ENCODE measurements around the gene C6orf132. TPM values are rescaled to one million over a fixed set of nuclear protein-coding genes. Genes with fewer than 3 reads are reported as not detected.

The C6orf132 gene
- total and polyA plus RNA-seq, 2 of the 8 experiments (the other 6 are each of a cell fraction or from before 2014, with no cell fraction given), result 31.5 to 64.0 TPM

DNA sequence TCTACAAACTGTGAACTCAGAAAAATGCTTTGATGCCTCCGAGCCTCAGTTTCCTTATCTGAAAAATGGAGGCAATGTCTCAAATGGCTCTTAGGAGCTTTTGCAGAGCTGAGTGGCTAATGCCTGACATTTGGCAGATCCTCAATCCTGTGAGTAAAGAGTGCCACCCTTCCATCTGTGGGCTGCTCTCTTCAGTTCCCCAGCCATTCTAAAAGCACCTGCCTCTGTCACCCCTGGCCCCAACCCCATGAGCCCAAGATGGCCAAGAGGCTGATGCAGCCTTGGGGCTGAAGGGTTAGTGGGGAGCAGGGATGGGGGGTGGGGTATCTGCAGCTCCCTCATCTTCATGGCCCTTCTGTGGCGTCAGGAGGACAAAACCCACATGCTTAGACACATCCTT, 16.2 kb upstream of the C6orf132 start:
- H3K9ac ChIP-seq (replicated peaks in 1 of 4; ENCODE audit: extremely low read depth in 1 of 4, low read depth in 3 of 4, low read length in 3 of 4), result no peak overlapping the region
- H2AK5ac ChIP-seq (ENCODE audit: low read depth, low read length), result no peak overlapping the region
- CTCF ChIA-PET (ENCODE audit: partially characterized antibody), result interaction anchor here (1.0 to 3.0 kb wide), 5 partner anchors 16 to 63 kb away, joined by 3 to 12 read pairs (median 3); partner anchors contain the start of gene C6orf132

More for the DNA sequence above, 16.2 kb upstream of the C6orf132 start:
- Histone ChIP-seq H3K18ac (ENCODE audit: extremely low read depth, low read length) (no peak overlapping the region), H3K9me3 (ENCODE audit: insufficient read depth in 2 of 2, low read depth in 1 of 2, low read length in 1 of 2) (no peaks in the 10 kb centered on the region), H3K4me1 (replicated peaks in 1 of 4; ENCODE audit: control insufficient read depth in 3 of 4, insufficient read depth in 4 of 4, low read length in 3 of 4) (peaks cover 0 to 15% (median 9%) of the 10 kb centered on the region in 4 experiments), H3K56ac (replicated peaks; ENCODE audit: insufficient read length, low read depth, low read length) (no peak overlapping the region), H3K14ac (ENCODE audit: insufficient read length) (no peak overlapping the region), H2AFZ (ENCODE audit: low read length) (no peak overlapping the region), H3K4ac (replicated peaks; ENCODE audit: insufficient read length, low read depth, low read length) (no peak overlapping the region), H3K27me3 (replicated peaks in 1 of 4; ENCODE audit: control insufficient read depth in 3 of 4, extremely low read depth in 1 of 4, insufficient read depth in 3 of 4, low read length in 3 of 4) (peaks cover 0 to 3% (median 0%) of the 10 kb centered on the region in 4 experiments; a peak in 3 of 7 replicates), H3K79me1 (ENCODE audit: low read depth, low read length) (no peaks in the 10 kb centered on the region), H3K23ac (ENCODE audit: insufficient read length) (no peak overlapping the region), H3K4me2 (ENCODE audit: insufficient read depth in 1 of 2, low read depth in 2 of 2, low read length in 2 of 2) (no peak overlapping the region), H3K27ac (ENCODE audit: low read depth, low read length) (no peak overlapping the region), H3K23me2 (ENCODE audit: low read depth, low read length) (no peaks in the 10 kb centered on the region), H4K5ac (ENCODE audit: insufficient read length, low read depth, low read length) (no peak overlapping the region), H3K4me3 (ENCODE audit: extremely low read depth in 1 of 4, insufficient read depth in 2 of 4, low read depth in 3 of 4, low read length in 4 of 4) (no peak overlapping the region), H3K79me2 (ENCODE audit: control insufficient read depth in 1 of 2, insufficient read depth in 2 of 2, low read length in 2 of 2) (no peaks in the 10 kb centered on the region), H2BK15ac (ENCODE audit: low read length) (0 out of 2 replicates have a peak overlapping the region, but pooled peaks have one; percentile 47), H3K36me3 (ENCODE audit: control insufficient read depth in 2 of 4, insufficient read depth in 4 of 4, low read length in 3 of 4) (no peaks in the 10 kb centered on the region), H2BK120ac (replicated peaks; ENCODE audit: low read depth, low read length) (no peak overlapping the region), H2BK12ac (ENCODE audit: low read depth, low read length) (no peak overlapping the region), H4K20me1 (replicated peaks in 1 of 2; ENCODE audit: control insufficient read depth in 1 of 2, insufficient read depth in 2 of 2, low read length in 2 of 2) (no peaks in the 10 kb centered on the region), H4K91ac (replicated peaks; ENCODE audit: insufficient read length, low read length) (no peak overlapping the region), H2BK20ac (ENCODE audit: low read length) (no peak overlapping the region), H2BK5ac (ENCODE audit: low read depth, low read length) (no peak overlapping the region), H4K8ac (ENCODE audit: extremely low read depth, insufficient read depth, low read length) (no peak overlapping the region)
- FAIRE-seq, result no peak
- WGBS, 2 experiments (ENCODE audit: extremely low coverage in 1 of 2, insufficient coverage in 1 of 2, insufficient read length in 1 of 2, insufficient replicate concordance in 2 of 2, low coverage in 1 of 2, low lambda C conversion rate in 2 of 2, missing lambda C conversion rate in 1 of 2), result 76% methylated on average over 2 of the region's 2 CpGs; no CpG with 5 or more reads in 1 of the 2 experiments
- no peak for DNase-seq (ENCODE audit: low read depth in 1 of 2, low spot score in 2 of 2)
- TF ChIP-seq, protein P1, sequence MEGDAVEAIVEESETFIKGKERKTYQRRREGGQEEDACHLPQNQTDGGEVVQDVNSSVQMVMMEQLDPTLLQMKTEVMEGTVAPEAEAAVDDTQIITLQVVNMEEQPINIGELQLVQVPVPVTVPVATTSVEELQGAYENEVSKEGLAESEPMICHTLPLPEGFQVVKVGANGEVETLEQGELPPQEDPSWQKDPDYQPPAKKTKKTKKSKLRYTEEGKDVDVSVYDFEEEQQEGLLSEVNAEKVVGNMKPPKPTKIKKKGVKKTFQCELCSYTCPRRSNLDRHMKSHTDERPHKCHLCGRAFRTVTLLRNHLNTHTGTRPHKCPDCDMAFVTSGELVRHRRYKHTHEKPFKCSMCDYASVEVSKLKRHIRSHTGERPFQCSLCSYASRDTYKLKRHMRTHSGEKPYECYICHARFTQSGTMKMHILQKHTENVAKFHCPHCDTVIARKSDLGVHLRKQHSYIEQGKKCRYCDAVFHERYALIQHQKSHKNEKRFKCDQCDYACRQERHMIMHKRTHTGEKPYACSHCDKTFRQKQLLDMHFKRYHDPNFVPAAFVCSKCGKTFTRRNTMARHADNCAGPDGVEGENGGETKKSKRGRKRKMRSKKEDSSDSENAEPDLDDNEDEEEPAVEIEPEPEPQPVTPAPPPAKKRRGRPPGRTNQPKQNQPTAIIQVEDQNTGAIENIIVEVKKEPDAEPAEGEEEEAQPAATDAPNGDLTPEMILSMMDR (IDR thresholded peaks at IDR 0.05; ENCODE audit: control extremely low read depth in 1 of 3, insufficient read depth in 1 of 3, low read depth in 1 of 3, low read length in 3 of 3), result no peak
- no peak for TF ChIP-seq RBBP5 (IDR thresholded peaks at IDR 0.05; ENCODE audit: borderline replicate concordance, low read depth, low read length)
- no peak for TF ChIP-seq RNF2 (IDR thresholded peaks at IDR 0.05; ENCODE audit: borderline replicate concordance, low read depth, low read length, missing control alignments, poor library complexity, severe bottlenecking)
- TF ChIP-seq, protein P2, sequence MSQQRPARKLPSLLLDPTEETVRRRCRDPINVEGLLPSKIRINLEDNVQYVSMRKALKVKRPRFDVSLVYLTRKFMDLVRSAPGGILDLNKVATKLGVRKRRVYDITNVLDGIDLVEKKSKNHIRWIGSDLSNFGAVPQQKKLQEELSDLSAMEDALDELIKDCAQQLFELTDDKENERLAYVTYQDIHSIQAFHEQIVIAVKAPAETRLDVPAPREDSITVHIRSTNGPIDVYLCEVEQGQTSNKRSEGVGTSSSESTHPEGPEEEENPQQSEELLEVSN (IDR thresholded peaks at IDR 0.05), result no peak
- POLR2A ChIA-PET (ENCODE audit: partially characterized antibody), result interaction anchor here (1.0 to 1.4 kb wide), 5 partner anchors 10 to 85 kb away, joined by 3 to 4 read pairs (median 3); no protein-coding TSS in a partner anchor

Data from H1 (cell line).